ENCODE measurements around the gene MVP. TPM values are rescaled to one million over a fixed set of nuclear protein-coding genes. Genes with fewer than 3 reads are reported as not detected.

Gene MVP
- total and polyA plus RNA-seq, 2 donors (not counting 1 experiment from before 2014, with no cell fraction given) = 109 to 121 TPM

DNA sequence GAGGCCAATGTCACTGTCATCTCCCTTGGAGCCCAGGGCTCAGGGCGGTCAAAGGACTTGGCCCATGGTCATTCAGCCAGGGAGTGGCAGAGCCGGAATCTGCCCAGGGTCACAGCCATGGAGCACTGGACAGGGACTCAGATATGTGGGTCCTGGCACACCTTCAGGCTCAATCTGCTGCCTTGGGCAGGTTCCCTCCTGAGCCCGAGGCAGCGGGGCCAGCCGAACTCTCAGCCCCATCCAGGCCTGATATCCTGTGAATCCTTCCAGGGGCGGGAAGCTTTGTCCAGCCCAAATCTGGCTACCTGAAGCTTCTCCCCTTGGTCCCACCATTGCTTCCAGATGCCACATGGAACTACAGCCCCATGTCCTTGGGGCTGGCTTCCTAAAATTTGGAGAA is 54.9 kb downstream of the MVP start:
- Histone ChIP-seq H3K4me3 (ENCODE audit: control extremely low read depth in 1 of 5, extremely low read depth in 1 of 5, insufficient read depth in 1 of 5, low read depth in 2 of 5, low read length in 4 of 5) (no peak overlapping the region), H2AFZ (ENCODE audit: insufficient read depth, low read depth, low read length, poor library complexity, severe bottlenecking) (no peak overlapping the region), H3K27me3 (replicated peaks in 1 of 4; ENCODE audit: control extremely low read depth in 1 of 4, control insufficient read depth in 3 of 4, insufficient read depth in 4 of 4, low read length in 3 of 4) (peaks cover 0 to 38% (median 10%) of the 10 kb centered on the region in 4 experiments), H3K4me2 (replicated peaks; ENCODE audit: low read depth, low read length, poor library complexity, severe bottlenecking) (no peak overlapping the region), H3K27ac (ENCODE audit: low read length in 2 of 2) (no peak overlapping the region), H3K9ac (ENCODE audit: low read length) (no peak overlapping the region), H4K20me1 (ENCODE audit: control insufficient read depth, insufficient read depth, low read length, poor library complexity, severe bottlenecking) (no peaks in the 10 kb centered on the region), H3K79me2 (ENCODE audit: control insufficient read depth, insufficient read depth, low read length) (no peaks in the 10 kb centered on the region), H3K4me1 (ENCODE audit: control insufficient read depth in 2 of 2, insufficient read depth in 2 of 2, low read length in 2 of 2) (peaks cover 17 to 18% of the 10 kb centered on the region in 2 donors), H3K9me3 (ENCODE audit: control extremely low read depth in 1 of 3, control insufficient read depth in 2 of 3, insufficient read depth in 1 of 3, low read length in 2 of 3) (peaks cover 0 to 14% (median 3%) of the 10 kb centered on the region in 3 donors), H3K36me3 (replicated peaks in 1 of 2; ENCODE audit: control extremely low read depth in 1 of 2, control insufficient read depth in 1 of 2, extremely low read depth in 1 of 2, insufficient read depth in 2 of 2, low read length in 1 of 2) (no peaks in the 10 kb centered on the region)
- Mint-ChIP-seq H3K4me1 (peaks cover 16% of the 10 kb centered on the region), H3K27ac (no peak overlapping the region), H3K27me3 (peaks cover 25% of the 10 kb centered on the region), H3K4me3 (no peak overlapping the region), H3K9me3 (ENCODE audit: insufficient read depth) (no peaks in the 10 kb centered on the region)
- ChIA-PET CTCF (no interaction called here), POLR2A (interaction anchor here (0.6 kb wide), 1 partner anchor 528 kb away, joined by 7 read pairs; no protein-coding TSS in a partner anchor)
- no peak for ATAC-seq (ENCODE audit: low read depth)
- no peak for DNase-seq
- WGBS (ENCODE audit: insufficient coverage) = 90% methylated on average over 6 of the region's 6 CpGs
- intact Hi-C loops (cut with micrococcal nuclease) = no loop called here
- TF ChIP-seq, protein P1, sequence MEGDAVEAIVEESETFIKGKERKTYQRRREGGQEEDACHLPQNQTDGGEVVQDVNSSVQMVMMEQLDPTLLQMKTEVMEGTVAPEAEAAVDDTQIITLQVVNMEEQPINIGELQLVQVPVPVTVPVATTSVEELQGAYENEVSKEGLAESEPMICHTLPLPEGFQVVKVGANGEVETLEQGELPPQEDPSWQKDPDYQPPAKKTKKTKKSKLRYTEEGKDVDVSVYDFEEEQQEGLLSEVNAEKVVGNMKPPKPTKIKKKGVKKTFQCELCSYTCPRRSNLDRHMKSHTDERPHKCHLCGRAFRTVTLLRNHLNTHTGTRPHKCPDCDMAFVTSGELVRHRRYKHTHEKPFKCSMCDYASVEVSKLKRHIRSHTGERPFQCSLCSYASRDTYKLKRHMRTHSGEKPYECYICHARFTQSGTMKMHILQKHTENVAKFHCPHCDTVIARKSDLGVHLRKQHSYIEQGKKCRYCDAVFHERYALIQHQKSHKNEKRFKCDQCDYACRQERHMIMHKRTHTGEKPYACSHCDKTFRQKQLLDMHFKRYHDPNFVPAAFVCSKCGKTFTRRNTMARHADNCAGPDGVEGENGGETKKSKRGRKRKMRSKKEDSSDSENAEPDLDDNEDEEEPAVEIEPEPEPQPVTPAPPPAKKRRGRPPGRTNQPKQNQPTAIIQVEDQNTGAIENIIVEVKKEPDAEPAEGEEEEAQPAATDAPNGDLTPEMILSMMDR (IDR thresholded peaks at IDR 0.05) = no peak
- no peak for TF ChIP-seq EZH2 (IDR thresholded peaks at IDR 0.05; ENCODE audit: borderline replicate concordance, insufficient read depth, low read depth, low read length, poor library complexity, severe bottlenecking)

DNA sequence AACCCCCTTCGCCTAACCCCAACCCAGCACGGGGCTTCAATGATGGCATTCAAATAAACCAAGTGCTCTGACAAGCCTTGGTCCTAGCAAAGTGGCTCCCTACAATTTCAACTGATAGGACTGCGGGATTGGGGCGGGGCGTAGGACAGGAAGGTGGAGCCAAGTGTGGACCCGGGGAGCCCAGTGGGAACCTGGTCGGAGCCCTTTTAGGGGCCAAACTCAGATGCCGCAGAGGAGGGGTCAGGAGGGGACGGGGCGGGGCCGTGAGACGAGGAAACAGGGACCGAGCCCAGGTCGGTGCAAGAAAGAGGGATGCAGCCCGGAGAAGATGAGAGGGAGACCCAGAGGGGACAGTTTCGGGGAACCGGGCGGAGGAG is 55.9 kb downstream of the MVP start:
- CTCF ChIA-PET = no interaction called here
- peak overlapping the region; percentile 71 for H3K4me3 Mint-ChIP-seq
- no peak overlapping the region for H3K27ac ChIP-seq (ENCODE audit: low read length in 2 of 2)
- peaks cover 0 to 14% (median 3%) of the 10 kb centered on the region in 3 donors for H3K9me3 ChIP-seq (ENCODE audit: control extremely low read depth in 1 of 3, control insufficient read depth in 2 of 3, insufficient read depth in 1 of 3, low read length in 2 of 3)
- H3K36me3 ChIP-seq (replicated peaks in 1 of 2; ENCODE audit: control extremely low read depth in 1 of 2, control insufficient read depth in 1 of 2, extremely low read depth in 1 of 2, insufficient read depth in 2 of 2, low read length in 1 of 2) = no peaks in the 10 kb centered on the region
- TF ChIP-seq EZH2 (IDR thresholded peaks at IDR 0.05; ENCODE audit: borderline replicate concordance, insufficient read depth, low read depth, low read length, poor library complexity, severe bottlenecking) = no peak
- TF ChIP-seq, protein P1 (IDR thresholded peaks at IDR 0.05) = no peak
- POLR2A ChIA-PET = interaction anchor here (0.5 kb wide), 1 partner anchor 30 kb away, joined by 6 read pairs; no protein-coding TSS in a partner anchor
- H3K9me3 Mint-ChIP-seq (ENCODE audit: insufficient read depth) = no peaks in the 10 kb centered on the region
- H3K4me2 ChIP-seq (replicated peaks; ENCODE audit: low read depth, low read length, poor library complexity, severe bottlenecking) = peak overlapping the region; percentile 64
- intact Hi-C loops (cut with micrococcal nuclease) = no loop called here
- H3K4me1 ChIP-seq (ENCODE audit: control insufficient read depth in 2 of 2, insufficient read depth in 2 of 2, low read length in 2 of 2) = peaks cover 17 to 18% of the 10 kb centered on the region in 2 donors
- DNase-seq = no peak
- H3K27ac Mint-ChIP-seq = no peak overlapping the region
- peaks cover 16% of the 10 kb centered on the region for H3K4me1 Mint-ChIP-seq
- H3K4me3 ChIP-seq (ENCODE audit: control extremely low read depth in 1 of 5, extremely low read depth in 1 of 5, insufficient read depth in 1 of 5, low read depth in 2 of 5, low read length in 4 of 5) = peak overlapping the region in 3 of 5 experiments; percentile 25 to 41 (median 35)
- no peak for ATAC-seq (ENCODE audit: low read depth)
- peak overlapping the region; percentile 48 for H3K9ac ChIP-seq (ENCODE audit: low read length)
- H2AFZ ChIP-seq (ENCODE audit: insufficient read depth, low read depth, low read length, poor library complexity, severe bottlenecking) = peak overlapping the region; percentile 53
- peaks cover 29% of the 10 kb centered on the region for H3K27me3 Mint-ChIP-seq
- no peaks in the 10 kb centered on the region for H3K79me2 ChIP-seq (ENCODE audit: control insufficient read depth, insufficient read depth, low read length)
- H3K27me3 ChIP-seq (replicated peaks in 1 of 4; ENCODE audit: control extremely low read depth in 1 of 4, control insufficient read depth in 3 of 4, insufficient read depth in 4 of 4, low read length in 3 of 4) = peaks cover 0 to 40% (median 10%) of the 10 kb centered on the region in 4 experiments
- WGBS (ENCODE audit: insufficient coverage) = 24% methylated on average over 18 of the region's 18 CpGs
- H4K20me1 ChIP-seq (ENCODE audit: control insufficient read depth, insufficient read depth, low read length, poor library complexity, severe bottlenecking) = no peaks in the 10 kb centered on the region

All from B cell (primary cell).